ENCODE data around the gene TCF7L1.

TCF7L1 gene

GRCh38 chr2:85180322-85181133 is 47.3 kb downstream of the TCF7L1 start:
- Histone ChIP-seq H3K9me3 (ENCODE audit: control insufficient read depth, low read length) (no peaks in the 10 kb centered on the region), H3K36me3 (ENCODE audit: control insufficient read depth, insufficient read depth, low read length) (no peaks in the 10 kb centered on the region), H3K4me1 (ENCODE audit: control insufficient read depth, insufficient read depth, low read length) (peaks cover under 1% of the 10 kb centered on the region), H3K4me3 (ENCODE audit: low read length) (no peak overlapping the region), H3K27me3 (ENCODE audit: control insufficient read depth, insufficient read depth, low read length) (peaks cover 2% of the 10 kb centered on the region), H3K9ac (ENCODE audit: low read length) (no peak overlapping the region)

GRCh38 chr2:85181134-85181631 is 48.0 kb downstream of the TCF7L1 start:
- H3K4me3 ChIP-seq (ENCODE audit: low read length) = no peak overlapping the region
- no peaks in the 10 kb centered on the region for H3K36me3 ChIP-seq (ENCODE audit: control insufficient read depth, insufficient read depth, low read length)
- H3K9me3 ChIP-seq (ENCODE audit: control insufficient read depth, low read length) = no peaks in the 10 kb centered on the region
- no peaks in the 10 kb centered on the region for H3K4me1 ChIP-seq (ENCODE audit: control insufficient read depth, insufficient read depth, low read length)
- no peak overlapping the region for H3K9ac ChIP-seq (ENCODE audit: low read length)
- no peaks in the 10 kb centered on the region for H3K27me3 ChIP-seq (ENCODE audit: control insufficient read depth, insufficient read depth, low read length)

DNA sequence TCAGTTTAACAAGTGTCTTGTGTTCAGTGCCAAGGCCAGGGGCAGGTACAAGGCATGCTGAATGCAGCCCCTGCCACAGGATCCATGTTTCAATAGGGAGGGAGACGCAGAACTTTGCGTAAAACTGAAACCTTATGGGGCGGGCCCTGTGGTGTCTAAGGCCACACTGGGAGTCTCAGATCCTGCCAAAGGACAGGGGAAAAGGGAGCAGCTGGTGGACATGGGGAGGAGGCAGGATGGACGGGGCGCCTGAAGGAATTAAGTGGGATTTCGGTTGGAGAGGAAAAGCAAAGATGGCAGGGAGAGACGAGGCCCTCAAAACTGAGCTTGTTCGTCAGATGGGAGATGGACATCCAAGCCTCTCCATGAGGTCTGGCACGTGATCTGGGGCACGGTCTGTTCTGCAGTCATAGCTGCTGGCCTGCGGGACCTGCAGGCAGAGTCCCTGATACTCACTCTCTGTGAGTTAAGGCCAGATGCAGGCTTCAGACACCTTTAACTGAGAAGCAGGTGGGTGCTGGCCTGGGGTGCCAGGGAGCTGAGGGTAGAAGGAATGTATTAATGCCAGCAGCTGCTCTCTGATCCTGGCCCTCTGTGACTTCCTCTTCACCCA is 48.8 kb downstream of the TCF7L1 start:
- no peak overlapping the region for H3K4me3 ChIP-seq (ENCODE audit: low read length)
- no peaks in the 10 kb centered on the region for H3K4me1 ChIP-seq (ENCODE audit: control insufficient read depth, insufficient read depth, low read length)
- H3K9ac ChIP-seq (ENCODE audit: low read length) = no peak overlapping the region
- H3K9me3 ChIP-seq (ENCODE audit: control insufficient read depth, low read length) = no peaks in the 10 kb centered on the region
- no peaks in the 10 kb centered on the region for H3K27me3 ChIP-seq (ENCODE audit: control insufficient read depth, insufficient read depth, low read length)
- H3K36me3 ChIP-seq (ENCODE audit: control insufficient read depth, insufficient read depth, low read length) = no peaks in the 10 kb centered on the region

- no peaks in the 10 kb centered on the region for H3K4me1 ChIP-seq (ENCODE audit: control insufficient read depth, insufficient read depth, low read length)
- H3K4me3 ChIP-seq (ENCODE audit: low read length) = no peak overlapping the region
- H3K36me3 ChIP-seq (ENCODE audit: control insufficient read depth, insufficient read depth, low read length) = no peaks in the 10 kb centered on the region
- no peaks in the 10 kb centered on the region for H3K9me3 ChIP-seq (ENCODE audit: control insufficient read depth, low read length)
- no peak overlapping the region for H3K9ac ChIP-seq (ENCODE audit: low read length)
- H3K27me3 ChIP-seq (ENCODE audit: control insufficient read depth, insufficient read depth, low read length) = no peaks in the 10 kb centered on the region
Observed at GRCh38 chr2:85183076-85183475, 49.9 kb downstream of the TCF7L1 start.

- H3K4me3 ChIP-seq (ENCODE audit: low read length) = no peak overlapping the region
- H3K36me3 ChIP-seq (ENCODE audit: control insufficient read depth, insufficient read depth, low read length) = no peaks in the 10 kb centered on the region
- no peaks in the 10 kb centered on the region for H3K9me3 ChIP-seq (ENCODE audit: control insufficient read depth, low read length)
- no peaks in the 10 kb centered on the region for H3K4me1 ChIP-seq (ENCODE audit: control insufficient read depth, insufficient read depth, low read length)
- H3K27me3 ChIP-seq (ENCODE audit: control insufficient read depth, insufficient read depth, low read length) = no peaks in the 10 kb centered on the region
- H3K9ac ChIP-seq (ENCODE audit: low read length) = no peak overlapping the region
Observed at GRCh38 chr2:85183479-85183878, 50.3 kb downstream of the TCF7L1 start.

GRCh38 chr2:85184231-85184630 is 51.0 kb downstream of the TCF7L1 start:
- Histone ChIP-seq H3K9ac (ENCODE audit: low read length) (no peak overlapping the region), H3K36me3 (ENCODE audit: control insufficient read depth, insufficient read depth, low read length) (no peaks in the 10 kb centered on the region), H3K4me3 (ENCODE audit: low read length) (no peak overlapping the region), H3K9me3 (ENCODE audit: control insufficient read depth, low read length) (no peaks in the 10 kb centered on the region), H3K4me1 (ENCODE audit: control insufficient read depth, insufficient read depth, low read length) (no peaks in the 10 kb centered on the region), H3K27me3 (ENCODE audit: control insufficient read depth, insufficient read depth, low read length) (no peaks in the 10 kb centered on the region)

DNA sequence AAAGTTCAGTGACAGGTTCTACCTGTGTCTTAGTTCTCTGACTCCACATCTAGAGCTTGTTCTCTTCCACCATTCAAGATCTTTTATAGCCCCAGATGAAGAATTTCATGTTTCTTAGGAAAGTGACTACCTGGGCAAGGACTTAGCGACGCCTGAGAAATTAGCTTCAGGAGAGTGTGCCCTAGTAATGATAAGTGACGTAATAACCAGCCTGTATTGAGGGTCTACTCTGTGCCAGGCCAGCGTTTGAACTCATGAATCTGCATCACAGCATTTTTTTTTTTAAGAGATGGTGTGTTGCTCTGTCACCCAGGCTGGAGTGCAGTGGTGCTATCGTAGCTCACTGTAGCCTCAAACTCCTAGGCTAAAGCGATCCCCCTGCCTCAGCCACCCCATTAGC is 51.8 kb downstream of the TCF7L1 start:
- Histone ChIP-seq H3K9ac (ENCODE audit: low read length) (no peak overlapping the region), H3K36me3 (ENCODE audit: control insufficient read depth, insufficient read depth, low read length) (no peaks in the 10 kb centered on the region), H3K4me3 (ENCODE audit: low read length) (no peak overlapping the region), H3K27me3 (ENCODE audit: control insufficient read depth, insufficient read depth, low read length) (no peaks in the 10 kb centered on the region), H3K9me3 (ENCODE audit: control insufficient read depth, low read length) (no peaks in the 10 kb centered on the region), H3K4me1 (ENCODE audit: control insufficient read depth, insufficient read depth, low read length) (no peaks in the 10 kb centered on the region)

DNA sequence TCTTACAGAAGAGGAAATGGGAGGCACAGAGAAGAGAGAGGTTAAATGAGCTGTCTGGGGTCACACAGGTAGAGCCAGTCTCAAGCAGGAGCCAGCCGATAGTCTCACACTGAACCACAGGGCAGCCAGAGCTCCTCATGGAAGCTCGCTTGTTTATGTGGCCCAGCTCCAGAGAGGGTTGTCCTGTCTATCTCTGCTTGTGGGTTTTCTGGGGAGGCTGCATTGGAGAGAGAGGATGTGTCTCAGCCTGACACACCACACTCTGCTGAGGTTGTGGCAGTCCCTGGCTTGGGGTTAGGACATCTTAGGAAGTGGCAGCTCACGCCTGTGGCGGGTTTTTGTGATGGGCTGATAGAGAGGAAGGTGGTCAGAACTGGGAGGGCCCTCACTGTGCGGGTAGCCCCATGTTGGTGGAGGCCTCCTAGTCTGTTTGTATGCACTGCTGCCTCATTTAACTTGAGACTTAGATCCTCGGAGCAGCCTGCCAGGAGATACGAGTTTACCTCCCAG is 52.3 kb downstream of the TCF7L1 start:
- Histone ChIP-seq H3K9me3 (ENCODE audit: control insufficient read depth, low read length) (no peaks in the 10 kb centered on the region), H3K9ac (ENCODE audit: low read length) (no peak overlapping the region), H3K4me3 (ENCODE audit: low read length) (no peak overlapping the region), H3K27me3 (ENCODE audit: control insufficient read depth, insufficient read depth, low read length) (no peaks in the 10 kb centered on the region), H3K4me1 (ENCODE audit: control insufficient read depth, insufficient read depth, low read length) (no peaks in the 10 kb centered on the region), H3K36me3 (ENCODE audit: control insufficient read depth, insufficient read depth, low read length) (no peaks in the 10 kb centered on the region)

GRCh38 chr2:85187069-85187468 is 53.9 kb downstream of the TCF7L1 start:
- no peaks in the 10 kb centered on the region for H3K4me1 ChIP-seq (ENCODE audit: control insufficient read depth, insufficient read depth, low read length)
- H3K9me3 ChIP-seq (ENCODE audit: control insufficient read depth, low read length) = no peaks in the 10 kb centered on the region
- H3K9ac ChIP-seq (ENCODE audit: low read length) = no peak overlapping the region
- no peaks in the 10 kb centered on the region for H3K27me3 ChIP-seq (ENCODE audit: control insufficient read depth, insufficient read depth, low read length)
- no peak overlapping the region for H3K4me3 ChIP-seq (ENCODE audit: low read length)
- H3K36me3 ChIP-seq (ENCODE audit: control insufficient read depth, insufficient read depth, low read length) = no peaks in the 10 kb centered on the region

GRCh38 chr2:85188852-85189251 is 55.7 kb downstream of the TCF7L1 start:
- no peaks in the 10 kb centered on the region for H3K27me3 ChIP-seq (ENCODE audit: control insufficient read depth, insufficient read depth, low read length)
- H3K9ac ChIP-seq (ENCODE audit: low read length) = no peak overlapping the region
- H3K4me1 ChIP-seq (ENCODE audit: control insufficient read depth, insufficient read depth, low read length) = no peaks in the 10 kb centered on the region
- no peaks in the 10 kb centered on the region for H3K36me3 ChIP-seq (ENCODE audit: control insufficient read depth, insufficient read depth, low read length)
- H3K4me3 ChIP-seq (ENCODE audit: low read length) = no peak overlapping the region
- H3K9me3 ChIP-seq (ENCODE audit: control insufficient read depth, low read length) = no peaks in the 10 kb centered on the region

GRCh38 chr2:85189606-85190270 is 56.5 kb downstream of the TCF7L1 start:
- no peak overlapping the region for H3K4me3 ChIP-seq (ENCODE audit: low read length)
- no peaks in the 10 kb centered on the region for H3K27me3 ChIP-seq (ENCODE audit: control insufficient read depth, insufficient read depth, low read length)
- H3K9ac ChIP-seq (ENCODE audit: low read length) = no peak overlapping the region
- H3K4me1 ChIP-seq (ENCODE audit: control insufficient read depth, insufficient read depth, low read length) = no peaks in the 10 kb centered on the region
- H3K9me3 ChIP-seq (ENCODE audit: control insufficient read depth, low read length) = no peaks in the 10 kb centered on the region
- no peaks in the 10 kb centered on the region for H3K36me3 ChIP-seq (ENCODE audit: control insufficient read depth, insufficient read depth, low read length)

GRCh38 chr2:85191157-85191556 is 58.0 kb downstream of the TCF7L1 start:
- Histone ChIP-seq H3K4me3 (ENCODE audit: low read length) (no peak overlapping the region), H3K36me3 (ENCODE audit: control insufficient read depth, insufficient read depth, low read length) (no peaks in the 10 kb centered on the region), H3K27me3 (ENCODE audit: control insufficient read depth, insufficient read depth, low read length) (no peaks in the 10 kb centered on the region), H3K4me1 (ENCODE audit: control insufficient read depth, insufficient read depth, low read length) (no peaks in the 10 kb centered on the region), H3K9me3 (ENCODE audit: control insufficient read depth, low read length) (no peaks in the 10 kb centered on the region), H3K9ac (ENCODE audit: low read length) (no peak overlapping the region)
